HEK293T (cell line): ENCODE measurements around the gene NDUFAF8.

Experiments used
- CTCF ChIA-PET: fragments of 350-600 bp; formaldehyde crosslinking; extraction: SDS; loops from one replicate; lab custom pipeline; 2021; ENCODE audit warnings: antibody characterized with exemption, inconsistent platforms; lab: Yijun Ruan, JAX
- POLR2A ChIA-PET: fragments of 350-600 bp; formaldehyde crosslinking; extraction: SDS; loops from one replicate; lab custom pipeline; 2020; ENCODE audit warnings: antibody characterized with exemption, inconsistent platforms; lab: Yijun Ruan, JAX
- DNase-seq: peaks from one replicate; pipeline ENCODE4 v3.0.0; 2012; ENCODE audit warnings: mixed read lengths; ENCODE audit errors: extremely low spot score
- ARNT ChIP-seq: fragments of 450-650 bp; IDR thresholded peaks from 2 replicates; pipeline ENCODE4 v1.6.1; 2017; ENCODE audit warnings: mild to moderate bottlenecking
- BHLHE40 ChIP-seq: fragments of 450-650 bp; IDR thresholded peaks from 2 replicates; pipeline ENCODE4 v1.6.1; 2016; ENCODE audit warnings: mild to moderate bottlenecking, moderate library complexity, borderline replicate concordance
- CTBP1 ChIP-seq: fragments of 450-650 bp; IDR thresholded peaks from 2 replicates; pipeline ENCODE4 v1.6.1; 2016; ENCODE audit warnings: borderline replicate concordance
- ELF4 ChIP-seq: fragments of 450-650 bp; IDR thresholded peaks from 2 replicates; pipeline ENCODE4 v1.6.1; 2017; ENCODE audit warnings: antibody characterized with exemption
- FOXA1 ChIP-seq: fragments of 450-650 bp; IDR thresholded peaks from 2 replicates; pipeline ENCODE4 v1.6.1; 2016; ENCODE audit warnings: mild to moderate bottlenecking
- FOXK2 ChIP-seq: fragments of 450-650 bp; IDR thresholded peaks from 2 replicates; pipeline ENCODE4 v1.6.1; 2016; ENCODE audit warnings: mild to moderate bottlenecking
- FOXM1 ChIP-seq: fragments of 450-650 bp; IDR thresholded peaks from 2 replicates; pipeline ENCODE4 v1.6.1; 2017; ENCODE audit warnings: mild to moderate bottlenecking, borderline replicate concordance
- HDGF ChIP-seq: fragments of 450-650 bp; IDR thresholded peaks from 2 replicates; pipeline ENCODE4 v1.6.1; 2017; ENCODE audit warnings: antibody characterized with exemption, borderline replicate concordance
- L3MBTL2 ChIP-seq: fragments of 450-650 bp; conservative IDR thresholded peaks from 2 replicates; pipeline ENCODE4 v1.6.1; 2016; ENCODE audit warnings: mild to moderate bottlenecking
- LEF1 ChIP-seq: fragments of 450-650 bp; IDR thresholded peaks from 2 replicates; pipeline ENCODE4 v1.6.1; 2017; ENCODE audit warnings: mild to moderate bottlenecking, borderline replicate concordance
- NFRKB ChIP-seq: fragments of 450-650 bp; IDR thresholded peaks from 2 replicates; pipeline ENCODE4 v1.6.1; 2016; ENCODE audit warnings: mild to moderate bottlenecking, moderate library complexity
- SP1 ChIP-seq: fragments of 450-650 bp; IDR thresholded peaks from 2 replicates; pipeline ENCODE4 v1.6.1; 2017
- SUZ12 ChIP-seq: fragments of 450-650 bp; IDR thresholded peaks from 2 replicates; pipeline ENCODE4 v1.6.1; 2016; ENCODE audit warnings: mild to moderate bottlenecking
- TARDBP ChIP-seq: fragments of 450-650 bp; IDR thresholded peaks from 2 replicates; pipeline ENCODE4 v1.6.1; 2016
- ZNF384 ChIP-seq: fragments of 450-650 bp; IDR thresholded peaks from 2 replicates; pipeline ENCODE4 v1.6.1; 2016
- TF ChIP-seq, protein P1 (sequence below): fragments of 450-650 bp; IDR thresholded peaks from 2 replicates; pipeline ENCODE4 v1.6.1; 2016

The NDUFAF8 gene

DNA sequence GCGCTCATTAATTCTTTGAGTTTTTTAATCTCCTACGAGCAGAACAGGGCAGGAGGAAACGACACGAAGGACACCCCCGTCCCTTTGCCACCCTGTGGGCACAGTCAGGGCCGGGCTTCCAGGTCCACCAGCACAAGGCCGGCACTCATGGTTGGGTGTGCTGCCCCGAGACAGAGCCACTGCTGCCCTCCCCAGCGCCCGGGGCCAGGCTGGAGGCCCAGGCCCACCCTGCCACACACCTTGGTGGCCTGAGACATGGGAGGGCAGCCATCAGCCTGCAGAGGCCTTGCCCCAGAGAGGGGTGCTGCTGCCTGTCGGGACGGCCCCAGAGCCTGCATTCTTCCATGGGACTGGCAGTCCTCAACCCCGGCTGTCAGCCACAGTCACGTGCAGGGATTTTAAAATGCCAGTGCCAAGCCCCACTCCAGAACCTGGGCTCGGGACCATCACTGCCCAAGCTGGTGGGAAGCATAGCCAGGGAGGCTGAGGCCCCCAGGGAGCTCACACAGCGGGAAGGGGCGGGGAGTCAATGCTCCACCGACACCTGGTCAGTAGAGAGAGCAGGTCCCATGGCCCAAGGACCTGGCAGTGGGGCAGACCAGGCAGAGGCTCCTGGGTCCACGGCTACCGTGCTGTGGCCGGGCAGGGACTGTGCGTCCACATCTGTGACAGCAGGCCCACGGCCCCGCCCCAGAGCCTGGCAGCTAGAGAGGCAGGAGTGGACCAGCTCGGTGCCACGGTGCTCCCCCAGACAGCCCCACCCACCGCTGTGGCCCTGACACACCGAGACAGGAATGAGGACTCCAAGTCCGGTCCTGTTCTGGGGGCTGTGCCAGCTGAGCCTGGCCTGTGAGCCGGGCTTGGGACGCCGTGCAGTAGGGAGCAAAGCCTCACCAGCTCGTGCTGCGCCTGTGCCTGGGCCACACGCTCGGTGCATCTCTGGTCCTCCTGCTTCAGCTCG is 43.9 kb upstream of the NDUFAF8 start:
- TF ChIP-seq, protein P1, sequence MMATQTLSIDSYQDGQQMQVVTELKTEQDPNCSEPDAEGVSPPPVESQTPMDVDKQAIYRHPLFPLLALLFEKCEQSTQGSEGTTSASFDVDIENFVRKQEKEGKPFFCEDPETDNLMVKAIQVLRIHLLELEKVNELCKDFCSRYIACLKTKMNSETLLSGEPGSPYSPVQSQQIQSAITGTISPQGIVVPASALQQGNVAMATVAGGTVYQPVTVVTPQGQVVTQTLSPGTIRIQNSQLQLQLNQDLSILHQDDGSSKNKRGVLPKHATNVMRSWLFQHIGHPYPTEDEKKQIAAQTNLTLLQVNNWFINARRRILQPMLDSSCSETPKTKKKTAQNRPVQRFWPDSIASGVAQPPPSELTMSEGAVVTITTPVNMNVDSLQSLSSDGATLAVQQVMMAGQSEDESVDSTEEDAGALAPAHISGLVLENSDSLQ, result no peak
- no peak for TF ChIP-seq ZNF384
- no peak for TF ChIP-seq TARDBP
- TF ChIP-seq ELF4, result no peak
- no peak for TF ChIP-seq HDGF
- no peak for TF ChIP-seq FOXA1
- no peak for TF ChIP-seq NFRKB
- DNase-seq, result no peak
- ChIA-PET CTCF (no interaction called here), POLR2A (interaction anchor here (0.6 kb wide), 1 partner anchor 13 kb away, joined by 3 read pairs; no protein-coding TSS in a partner anchor)

DNA sequence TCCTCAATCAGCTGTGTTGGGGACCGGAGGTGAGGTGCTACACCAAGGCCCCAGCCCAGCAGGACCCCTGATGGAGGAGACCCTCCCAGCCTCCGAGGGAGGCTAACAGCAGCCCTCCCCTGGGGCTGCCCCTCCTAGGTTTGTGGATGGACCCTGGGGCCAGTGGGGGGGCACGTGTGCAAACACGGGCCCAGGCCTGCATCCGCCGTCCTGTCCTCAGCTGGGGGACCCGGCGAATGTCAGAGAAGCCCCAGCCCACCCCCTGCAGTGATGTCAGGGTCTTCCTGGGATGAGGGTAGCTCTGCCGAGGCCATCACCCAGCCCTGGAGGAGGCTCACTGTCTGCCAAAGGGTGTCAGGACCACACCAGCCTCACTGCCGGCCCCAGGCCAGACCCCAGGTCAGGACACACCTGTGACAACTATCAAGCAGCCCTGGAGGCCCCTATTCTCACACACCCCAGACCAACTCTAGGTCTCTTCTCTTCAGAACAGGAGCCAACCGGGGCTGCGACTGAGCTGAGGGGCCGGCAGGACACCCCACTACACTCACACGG is 43.1 kb upstream of the NDUFAF8 start:
- no peak for DNase-seq
- ChIA-PET POLR2A (no interaction called here), CTCF (no interaction called here)
- TF ChIP-seq, protein P1, result no peak
- TF ChIP-seq L3MBTL2 (no peak), TARDBP (no peak), FOXK2 (no peak), ZNF384 (no peak), FOXA1 (no peak), CTBP1 (no peak), LEF1 (no peak), FOXM1 (no peak), BHLHE40 (no peak), HDGF (no peak), ELF4 (no peak), SP1 (no peak), ARNT (no peak), NFRKB (no peak), SUZ12 (no peak)

DNA sequence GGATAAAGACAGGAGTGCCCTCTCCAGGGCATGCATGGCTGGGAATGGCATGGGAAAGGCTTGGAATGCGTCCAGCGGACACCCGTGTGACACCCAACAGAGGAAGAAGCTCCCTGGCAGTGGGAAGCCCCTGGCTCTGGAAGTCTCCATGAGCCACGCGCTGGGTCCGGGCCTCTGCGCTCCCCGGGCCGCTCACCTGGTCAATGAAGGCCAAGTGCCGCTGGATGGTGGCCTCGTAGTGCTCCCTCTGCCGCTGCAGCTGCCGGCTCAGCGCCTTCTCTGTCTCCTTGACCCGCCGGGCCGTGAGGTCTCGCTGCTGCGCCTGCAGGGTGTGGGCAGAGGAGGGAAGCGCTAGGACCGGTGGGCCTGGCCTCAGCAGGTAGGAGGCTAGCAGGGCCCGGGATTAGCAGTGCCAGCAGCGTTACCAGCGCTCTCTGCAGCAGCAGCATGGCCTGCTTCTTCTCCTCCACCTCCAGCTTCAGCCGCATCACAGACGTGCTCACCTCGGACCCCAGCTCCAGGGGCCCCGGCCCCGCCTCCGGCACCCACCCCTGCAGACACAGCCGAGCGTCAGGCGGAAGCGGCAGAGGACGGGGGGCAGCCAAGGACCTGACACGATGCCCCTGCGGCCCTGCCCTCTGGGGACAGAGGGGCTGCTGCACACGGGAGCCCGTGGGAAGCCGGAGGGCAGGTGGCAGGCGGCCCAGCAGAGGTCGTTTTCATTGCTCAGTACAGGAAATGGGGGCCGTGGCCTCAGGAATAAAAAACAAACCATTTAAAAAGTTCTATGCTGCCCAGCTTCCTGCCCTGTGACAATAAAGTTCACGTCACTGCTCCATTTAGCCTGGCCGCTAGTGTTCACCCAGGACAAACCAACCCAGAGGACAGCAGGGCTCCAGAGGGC is 42.4 kb upstream of the NDUFAF8 start:
- ChIA-PET POLR2A (no interaction called here), CTCF (no interaction called here)
- no peak for DNase-seq
- TF ChIP-seq LEF1 (no peak), BHLHE40 (no peak), HDGF (no peak), SUZ12 (no peak), L3MBTL2 (no peak), TARDBP (no peak), FOXK2 (no peak)
- TF ChIP-seq, protein P1, result no peak

DNA sequence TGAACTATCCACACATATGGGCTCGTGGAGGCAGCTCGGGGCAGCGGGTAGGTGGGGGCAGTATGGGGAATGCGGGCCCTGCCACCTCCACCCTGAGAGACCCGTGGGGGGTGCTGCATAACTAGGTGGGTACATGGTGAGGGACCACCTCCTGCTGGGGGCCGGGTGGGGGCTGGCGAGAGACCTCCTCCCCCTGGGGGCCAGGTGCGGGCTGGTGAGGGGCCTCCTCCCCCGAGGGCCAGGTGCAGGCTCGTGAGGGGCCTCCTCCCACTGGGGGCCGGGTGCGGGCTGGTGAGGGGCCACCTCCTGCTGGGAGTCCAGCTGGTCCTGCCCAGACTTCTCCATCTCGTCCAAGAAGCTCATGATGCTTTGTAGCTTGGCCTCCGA is 41.7 kb upstream of the NDUFAF8 start:
- DNase-seq, result no peak
- ChIA-PET CTCF (no interaction called here), POLR2A (no interaction called here)
- TF ChIP-seq BHLHE40 (no peak), FOXK2 (no peak), FOXM1 (no peak)

DNA sequence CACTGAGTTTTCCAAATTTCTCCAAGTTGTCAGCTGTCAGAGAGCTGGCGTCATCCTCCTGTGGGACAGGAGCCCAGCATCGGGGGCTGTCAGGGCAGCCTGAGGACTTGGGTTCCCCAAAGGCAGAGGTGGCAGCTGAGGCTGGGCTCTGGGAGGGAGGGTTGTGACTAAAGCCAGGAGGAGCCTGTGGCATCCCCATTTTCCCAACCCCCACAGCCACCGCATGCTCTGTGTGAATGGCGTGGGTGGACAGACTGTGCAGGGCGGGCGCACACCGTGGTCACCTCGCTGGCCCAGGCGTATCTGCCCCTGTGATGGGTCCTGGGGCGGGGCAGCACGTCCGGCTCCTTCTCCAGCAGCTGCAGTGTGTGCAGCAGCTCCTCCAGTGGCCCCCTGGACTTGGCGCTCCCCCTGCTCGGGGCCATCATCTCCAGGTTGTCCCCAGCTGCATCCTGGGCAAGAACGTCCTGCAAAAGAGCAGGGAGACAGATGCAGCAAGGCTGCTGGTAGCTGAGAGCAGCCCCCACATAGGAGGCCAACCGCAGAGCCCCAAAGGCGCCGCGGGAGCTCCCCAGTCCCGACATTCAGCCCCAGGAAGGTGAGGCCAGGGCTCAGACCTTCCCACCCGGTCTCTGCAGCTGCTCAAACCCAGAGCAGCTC is 41.2 kb upstream of the NDUFAF8 start:
- POLR2A ChIA-PET, result no interaction called here
- no peak for DNase-seq
- CTCF ChIA-PET, result interaction anchor here (0.7 kb wide), 1 partner anchor 107 kb away, joined by 3 read pairs; no protein-coding TSS in a partner anchor
- TF ChIP-seq L3MBTL2 (no peak), HDGF (no peak), ZNF384 (no peak), CTBP1 (no peak), ARNT (no peak), FOXA1 (no peak), LEF1 (no peak)
- TF ChIP-seq, protein P1, result no peak
